Smooth muscle cell (in vitro differentiated cells): Measurements from ENCODE around the gene KCNMB2. TPM values are rescaled to one million over a fixed set of nuclear protein-coding genes. Genes with fewer than 3 reads are reported as not detected.

ENCODE experiments used
- DNase-seq: peaks from one replicate; lab custom pipeline; 2025; ENCODE audit not compliant: unreplicated experiment; lab: John Stamatoyannopoulos, UW
- H2AFZ ChIP-seq: fragments of 200-600 bp; sonication (generic); 2 replicates; pipeline ENCODE4 v1.6.0; 2016; ENCODE audit warnings: antibody characterized with exemption, low read depth, mild to moderate bottlenecking
- H3F3A ChIP-seq: fragments of 200-600 bp; sonication (generic); 2 replicates; pipeline ENCODE4 v1.6.0; 2017; ENCODE audit warnings: antibody characterized with exemption, low read depth
- H3K27ac ChIP-seq: fragments of 200-600 bp; sonication (generic); 2 replicates; pipeline ENCODE4 v1.5.1; 2016; ENCODE audit warnings: low read depth, mild to moderate bottlenecking
- H3K27me3 ChIP-seq: fragments of 200-600 bp; sonication (generic); 2 replicates; pipeline ENCODE4 v1.6.1; 2016; ENCODE audit warnings: low read depth, mild to moderate bottlenecking
- H3K36me3 ChIP-seq: fragments of 200-600 bp; sonication (generic); 2 replicates; pipeline ENCODE4 v1.5.1; 2016; ENCODE audit warnings: low read depth
- H3K4me1 ChIP-seq: fragments of 200-600 bp; sonication (generic); 2 replicates; pipeline ENCODE4 v1.5.1; 2016; ENCODE audit warnings: low read depth
- H3K4me2 ChIP-seq: fragments of 200-600 bp; sonication (generic); 2 replicates; pipeline ENCODE4 v1.6.0; 2016; ENCODE audit warnings: mild to moderate bottlenecking
- H3K4me3 ChIP-seq: fragments of 200-600 bp; sonication (generic); 2 replicates; pipeline ENCODE4 v1.5.1; 2016; ENCODE audit warnings: mild to moderate bottlenecking
- H3K79me2 ChIP-seq: fragments of 200-600 bp; sonication (generic); 2 replicates; pipeline ENCODE4 v1.6.0; 2016; ENCODE audit warnings: low read depth, mild to moderate bottlenecking
- H3K9ac ChIP-seq: fragments of 200-600 bp; sonication (generic); 2 replicates; pipeline ENCODE4 v1.6.0; 2016; ENCODE audit warnings: low read depth
- H3K9me3 ChIP-seq: fragments of 200-600 bp; sonication (generic); replicated peaks from 2 replicates; pipeline ENCODE4 v1.5.1; 2016; ENCODE audit warnings: low read depth
- H4K20me1 ChIP-seq: fragments of 200-600 bp; sonication (generic); 2 replicates; pipeline ENCODE4 v1.6.0; 2016; ENCODE audit warnings: low read depth
- CTCF ChIP-seq: fragments of 200-600 bp; sonication (generic); IDR thresholded peaks from 2 replicates; pipeline ENCODE4 v1.5.1; 2017; ENCODE audit warnings: borderline replicate concordance, mild to moderate bottlenecking, antibody characterized with exemption; ENCODE audit not compliant: insufficient read depth, poor library complexity, severe bottlenecking
- WGBS: methylation state at CpG from one replicate; pipeline ENCODE4 v1.1.7; 2016; ENCODE audit warnings: low lambda C conversion rate; 5-methylcytosine and 5-hydroxymethylcytosine counted together
- polyA plus RNA-seq: library from polyadenylated mRNA; unstranded; fragments of >200 nt; fragmentation: Nextera tagmentation; extraction: Ambion mirVana; gene quantifications from 2 replicates; pipeline ENCODE4 v1.2.1, GENCODE V29; 2016
- total RNA-seq: library from RNA; depleted of rRNA; stranded (reverse); fragments of >200 nt; gene quantifications from 2 replicates; pipeline ENCODE4 v1.2.3, GENCODE V29; 2014

Gene KCNMB2
- total and polyA plus RNA-seq, 2 experiments from 2014 or later: 0.09 TPM; not detected in 1

- H3K4me2 ChIP-seq: no peak overlapping the region
- no peak overlapping the region for H2AFZ ChIP-seq
- peaks cover 5% of the 10 kb centered on the region for H3K27me3 ChIP-seq
- no peak for TF ChIP-seq CTCF
- H3K36me3 ChIP-seq: no peaks in the 10 kb centered on the region
- H3F3A ChIP-seq: peaks cover 4% of the 10 kb centered on the region
- WGBS: 37% methylated on average over 4 of the region's 4 CpGs
- no peaks in the 10 kb centered on the region for H3K9me3 ChIP-seq
- no peak overlapping the region for H3K4me3 ChIP-seq
- no peaks in the 10 kb centered on the region for H3K79me2 ChIP-seq
- no peak for DNase-seq
- no peak overlapping the region for H3K9ac ChIP-seq
- H4K20me1 ChIP-seq: no peaks in the 10 kb centered on the region
- no peak overlapping the region for H3K27ac ChIP-seq
- H3K4me1 ChIP-seq: no peaks in the 10 kb centered on the region
These were observed 129.5 kb downstream of the KCNMB2 start for GRCh38 chr3:178665747-178666146.

GRCh38 chr3:178669022-178669601 is 132.9 kb downstream of the KCNMB2 start:
- Histone ChIP-seq H3K4me2 (no peak overlapping the region), H3K4me3 (no peak overlapping the region), H2AFZ (no peak overlapping the region), H3F3A (peaks cover 8% of the 10 kb centered on the region), H3K4me1 (no peaks in the 10 kb centered on the region), H3K27ac (no peak overlapping the region), H3K9me3 (no peaks in the 10 kb centered on the region), H4K20me1 (no peaks in the 10 kb centered on the region), H3K79me2 (no peaks in the 10 kb centered on the region), H3K9ac (no peak overlapping the region), H3K36me3 (no peaks in the 10 kb centered on the region), H3K27me3 (peaks cover 5% of the 10 kb centered on the region)
- no peak for TF ChIP-seq CTCF
- 47% methylated on average over 2 of the region's 2 CpGs for WGBS
- DNase-seq: no peak

GRCh38 chr3:178669758-178670157 is 133.5 kb downstream of the KCNMB2 start:
- H2AFZ ChIP-seq: no peak overlapping the region
- H3K9ac ChIP-seq: no peak overlapping the region
- H3K4me1 ChIP-seq: no peaks in the 10 kb centered on the region
- H3K79me2 ChIP-seq: no peaks in the 10 kb centered on the region
- DNase-seq: no peak
- H3K27me3 ChIP-seq: no peaks in the 10 kb centered on the region
- H3K36me3 ChIP-seq: no peaks in the 10 kb centered on the region
- peaks cover 8% of the 10 kb centered on the region for H3F3A ChIP-seq
- no peak overlapping the region for H3K4me2 ChIP-seq
- 83% methylated on average over 2 of the region's 2 CpGs for WGBS
- no peaks in the 10 kb centered on the region for H4K20me1 ChIP-seq
- no peak for TF ChIP-seq CTCF
- H3K27ac ChIP-seq: no peak overlapping the region
- no peak overlapping the region for H3K4me3 ChIP-seq
- no peaks in the 10 kb centered on the region for H3K9me3 ChIP-seq

- Histone ChIP-seq H3F3A (peaks cover 8% of the 10 kb centered on the region), H3K4me3 (no peak overlapping the region), H3K9ac (no peak overlapping the region), H2AFZ (no peak overlapping the region), H3K4me1 (no peaks in the 10 kb centered on the region), H3K27me3 (no peaks in the 10 kb centered on the region), H3K36me3 (no peaks in the 10 kb centered on the region), H3K4me2 (peak overlapping the region; percentile 47), H3K9me3 (no peaks in the 10 kb centered on the region), H3K79me2 (no peaks in the 10 kb centered on the region), H3K27ac (peak overlapping the region; percentile 50), H4K20me1 (no peaks in the 10 kb centered on the region)
- WGBS: 21% methylated on average over 3 of the region's 3 CpGs
- DNase-seq: no peak
- no peak for TF ChIP-seq CTCF
These were observed 135.1 kb downstream of the KCNMB2 start for GRCh38 chr3:178671377-178671776.
